ENCODE data around the gene SPINK5. TPM values are rescaled to one million over a fixed set of nuclear protein-coding genes. Genes with fewer than 3 reads are reported as not detected.

Gene SPINK5
- total and polyA plus RNA-seq, 4 donors = 0.10 to 0.42 TPM; not detected in 2

DNA sequence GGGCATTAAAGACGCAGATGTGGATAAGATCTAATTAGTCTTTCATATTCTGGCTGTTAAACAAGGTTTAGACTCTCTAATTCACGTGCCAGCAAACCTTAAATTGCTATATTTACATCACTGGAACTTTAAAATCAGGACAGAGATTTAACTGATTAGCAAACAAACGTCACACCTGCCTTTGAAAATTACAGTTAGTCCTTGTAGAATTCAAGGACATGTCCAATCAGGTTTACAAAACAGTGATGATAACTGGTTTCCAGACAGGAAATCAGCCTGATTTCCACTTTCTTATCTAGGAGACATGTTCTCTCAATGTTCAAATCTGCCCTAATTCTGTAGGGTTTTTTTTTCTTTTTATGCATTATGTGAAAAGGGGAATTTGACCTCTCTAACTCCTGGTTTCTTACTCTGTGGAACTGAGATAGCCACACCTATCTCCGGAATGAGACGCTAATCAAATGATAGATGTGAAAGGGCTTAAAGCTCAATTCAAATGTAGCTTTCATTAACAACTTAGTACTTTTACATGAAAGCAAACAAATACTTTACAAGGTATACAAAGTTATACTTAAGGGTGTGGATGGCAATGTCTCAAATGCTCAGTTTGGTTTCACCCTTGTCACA lies 26.5 kb downstream of the SPINK5 start:
- H3K36me3 ChIP-seq (ENCODE audit: control insufficient read depth in 4 of 4, insufficient read depth in 3 of 4, low read depth in 1 of 4, low read length in 3 of 4) = no peaks in the 10 kb centered on the region
- no peaks in the 10 kb centered on the region for H3K9me3 ChIP-seq (ENCODE audit: control insufficient read depth in 4 of 4, low read length in 3 of 4)
- peaks cover 0 to 3% (median 0%) of the 10 kb centered on the region in 4 donors for H3K27me3 ChIP-seq (ENCODE audit: control insufficient read depth in 4 of 4, insufficient read depth in 4 of 4, low read length in 3 of 4)
- no peak overlapping the region for H3K27ac ChIP-seq (ENCODE audit: low read depth in 1 of 2, low read length in 2 of 2)
- H3K4me1 ChIP-seq (ENCODE audit: control insufficient read depth in 4 of 4, insufficient read depth in 4 of 4, low read length in 3 of 4) = peaks cover 0 to 4% (median 2%) of the 10 kb centered on the region in 4 donors
- WGBS = 26% methylated on average over 5 of the region's 5 CpGs
- H3K9ac ChIP-seq (ENCODE audit: low read depth in 1 of 2, low read length in 2 of 2) = no peak overlapping the region
- no peak for DNase-seq (ENCODE audit: low spot score)
- H3K4me3 ChIP-seq (ENCODE audit: low read depth in 1 of 3, low read length in 3 of 3) = no peak overlapping the region
- TF ChIP-seq SP1 (IDR thresholded peaks at IDR 0.05) (no peak), YY1 (IDR thresholded peaks at IDR 0.05) (no peak)

DNA sequence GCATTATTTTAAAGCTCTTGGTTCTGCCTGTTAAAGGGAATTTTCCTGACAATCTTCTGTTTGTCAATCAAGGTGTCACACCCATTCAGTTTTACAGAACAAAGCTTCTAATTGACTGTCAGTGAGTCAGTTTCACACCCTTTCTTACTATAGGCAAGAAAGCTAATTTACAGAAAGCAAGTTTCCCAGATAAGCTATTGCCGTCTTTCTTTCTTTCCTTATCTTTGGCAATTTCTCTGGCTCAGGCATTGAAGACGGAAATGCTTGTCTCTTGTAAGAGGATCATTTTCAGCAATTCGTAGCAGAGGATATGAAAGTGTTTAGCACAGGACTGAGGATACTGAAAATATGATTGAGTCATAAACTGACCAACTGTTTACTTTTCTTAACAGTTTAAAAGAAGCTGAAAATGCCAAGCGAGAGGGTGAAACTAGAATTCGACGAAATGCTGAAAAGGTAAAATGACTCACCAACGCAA lies 27.0 kb downstream of the SPINK5 start:
- Histone ChIP-seq H3K4me3 (ENCODE audit: low read depth in 1 of 3, low read length in 3 of 3) (no peak overlapping the region), H3K27me3 (ENCODE audit: control insufficient read depth in 4 of 4, insufficient read depth in 4 of 4, low read length in 3 of 4) (peaks cover 0 to 3% (median 0%) of the 10 kb centered on the region in 4 donors), H3K27ac (ENCODE audit: low read depth in 1 of 2, low read length in 2 of 2) (no peak overlapping the region), H3K36me3 (ENCODE audit: control insufficient read depth in 4 of 4, insufficient read depth in 3 of 4, low read depth in 1 of 4, low read length in 3 of 4) (no peaks in the 10 kb centered on the region), H3K9ac (ENCODE audit: low read depth in 1 of 2, low read length in 2 of 2) (no peak overlapping the region), H3K4me1 (ENCODE audit: control insufficient read depth in 4 of 4, insufficient read depth in 4 of 4, low read length in 3 of 4) (peaks cover 0 to 4% (median 2%) of the 10 kb centered on the region in 4 donors), H3K9me3 (ENCODE audit: control insufficient read depth in 4 of 4, low read length in 3 of 4) (no peaks in the 10 kb centered on the region)
- DNase-seq (ENCODE audit: low spot score) = no peak
- TF ChIP-seq NR2F2 (IDR thresholded peaks at IDR 0.05) (no peak), GABPA (IDR thresholded peaks at IDR 0.05 in 1 of 2, conservative IDR thresholded peaks at IDR 0.05 in 1 of 2) (no peak), HNF4A (conservative IDR thresholded peaks at IDR 0.05) (no peak), TAF1 (conservative IDR thresholded peaks at IDR 0.05) (no peak)
- WGBS = 68% methylated on average over 7 of the region's 7 CpGs

DNA sequence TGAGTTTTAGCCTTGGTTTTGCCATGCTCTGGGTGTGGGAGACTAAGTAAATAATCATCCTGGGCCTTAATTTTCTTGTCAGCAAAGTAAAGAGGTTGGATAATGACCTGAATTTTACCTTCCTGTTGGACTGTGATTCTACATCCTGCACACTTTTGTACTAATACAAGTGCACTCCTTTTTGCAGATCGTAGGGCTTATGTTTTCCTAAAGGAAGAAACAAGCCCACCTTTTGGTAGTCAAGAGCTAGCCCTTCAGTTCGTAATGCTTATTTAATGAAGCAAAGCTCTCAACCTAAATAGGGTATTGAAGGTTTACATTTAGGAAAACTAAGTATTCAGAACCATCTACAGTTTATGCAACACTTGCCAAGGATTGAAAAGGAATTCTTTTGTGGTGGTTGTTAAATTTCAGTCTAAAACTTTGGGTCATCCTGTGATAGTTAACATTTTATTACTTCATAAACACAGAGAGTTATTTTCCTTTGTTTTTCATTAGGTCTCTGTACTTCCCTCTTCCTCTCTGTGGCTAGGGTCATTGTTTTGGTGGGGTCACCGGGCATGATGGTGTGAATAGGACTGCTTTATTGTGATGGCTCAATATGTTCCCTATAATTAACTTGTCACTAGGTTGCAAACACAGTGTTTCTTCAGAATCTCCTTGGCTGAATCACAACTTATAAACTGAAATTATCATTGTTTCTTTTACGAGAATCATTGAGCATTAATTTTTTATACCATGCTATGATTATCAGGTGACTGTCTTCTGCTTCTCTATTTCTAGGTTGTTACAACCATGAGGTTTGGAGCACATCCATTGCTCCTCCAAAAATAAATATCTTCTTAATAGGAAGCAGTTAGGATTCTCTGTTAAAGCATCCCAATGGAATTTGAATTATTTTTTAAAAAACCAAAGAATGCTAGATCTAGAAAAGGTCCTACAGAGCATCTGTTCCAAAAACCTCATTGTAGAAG lies 28.5 kb downstream of the SPINK5 start:
- whole genome bisulfite sequencing = 85% methylated on average over 4 of the region's 4 CpGs
- Histone ChIP-seq H3K27me3 (ENCODE audit: control insufficient read depth in 4 of 4, insufficient read depth in 4 of 4, low read length in 3 of 4) (peaks cover 0 to 3% (median 0%) of the 10 kb centered on the region in 4 donors), H3K9me3 (ENCODE audit: control insufficient read depth in 4 of 4, low read length in 3 of 4) (no peaks in the 10 kb centered on the region), H3K4me1 (ENCODE audit: control insufficient read depth in 4 of 4, insufficient read depth in 4 of 4, low read length in 3 of 4) (peaks cover 0 to 4% (median 2%) of the 10 kb centered on the region in 4 donors), H3K36me3 (ENCODE audit: control insufficient read depth in 4 of 4, insufficient read depth in 3 of 4, low read depth in 1 of 4, low read length in 3 of 4) (no peaks in the 10 kb centered on the region), H3K4me3 (ENCODE audit: low read depth in 1 of 3, low read length in 3 of 3) (no peak overlapping the region), H3K27ac (ENCODE audit: low read depth in 1 of 2, low read length in 2 of 2) (no peak overlapping the region), H3K9ac (ENCODE audit: low read depth in 1 of 2, low read length in 2 of 2) (no peak overlapping the region)
- TF ChIP-seq, protein P1, sequence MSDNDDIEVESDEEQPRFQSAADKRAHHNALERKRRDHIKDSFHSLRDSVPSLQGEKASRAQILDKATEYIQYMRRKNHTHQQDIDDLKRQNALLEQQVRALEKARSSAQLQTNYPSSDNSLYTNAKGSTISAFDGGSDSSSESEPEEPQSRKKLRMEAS (IDR thresholded peaks at IDR 0.05) = no peak
- TF ChIP-seq, protein P2, sequence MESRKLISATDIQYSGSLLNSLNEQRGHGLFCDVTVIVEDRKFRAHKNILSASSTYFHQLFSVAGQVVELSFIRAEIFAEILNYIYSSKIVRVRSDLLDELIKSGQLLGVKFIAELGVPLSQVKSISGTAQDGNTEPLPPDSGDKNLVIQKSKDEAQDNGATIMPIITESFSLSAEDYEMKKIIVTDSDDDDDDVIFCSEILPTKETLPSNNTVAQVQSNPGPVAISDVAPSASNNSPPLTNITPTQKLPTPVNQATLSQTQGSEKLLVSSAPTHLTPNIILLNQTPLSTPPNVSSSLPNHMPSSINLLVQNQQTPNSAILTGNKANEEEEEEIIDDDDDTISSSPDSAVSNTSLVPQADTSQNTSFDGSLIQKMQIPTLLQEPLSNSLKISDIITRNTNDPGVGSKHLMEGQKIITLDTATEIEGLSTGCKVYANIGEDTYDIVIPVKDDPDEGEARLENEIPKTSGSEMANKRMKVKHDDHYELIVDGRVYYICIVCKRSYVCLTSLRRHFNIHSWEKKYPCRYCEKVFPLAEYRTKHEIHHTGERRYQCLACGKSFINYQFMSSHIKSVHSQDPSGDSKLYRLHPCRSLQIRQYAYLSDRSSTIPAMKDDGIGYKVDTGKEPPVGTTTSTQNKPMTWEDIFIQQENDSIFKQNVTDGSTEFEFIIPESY (IDR thresholded peaks at IDR 0.05) = no peak
- TF ChIP-seq, protein P3, sequence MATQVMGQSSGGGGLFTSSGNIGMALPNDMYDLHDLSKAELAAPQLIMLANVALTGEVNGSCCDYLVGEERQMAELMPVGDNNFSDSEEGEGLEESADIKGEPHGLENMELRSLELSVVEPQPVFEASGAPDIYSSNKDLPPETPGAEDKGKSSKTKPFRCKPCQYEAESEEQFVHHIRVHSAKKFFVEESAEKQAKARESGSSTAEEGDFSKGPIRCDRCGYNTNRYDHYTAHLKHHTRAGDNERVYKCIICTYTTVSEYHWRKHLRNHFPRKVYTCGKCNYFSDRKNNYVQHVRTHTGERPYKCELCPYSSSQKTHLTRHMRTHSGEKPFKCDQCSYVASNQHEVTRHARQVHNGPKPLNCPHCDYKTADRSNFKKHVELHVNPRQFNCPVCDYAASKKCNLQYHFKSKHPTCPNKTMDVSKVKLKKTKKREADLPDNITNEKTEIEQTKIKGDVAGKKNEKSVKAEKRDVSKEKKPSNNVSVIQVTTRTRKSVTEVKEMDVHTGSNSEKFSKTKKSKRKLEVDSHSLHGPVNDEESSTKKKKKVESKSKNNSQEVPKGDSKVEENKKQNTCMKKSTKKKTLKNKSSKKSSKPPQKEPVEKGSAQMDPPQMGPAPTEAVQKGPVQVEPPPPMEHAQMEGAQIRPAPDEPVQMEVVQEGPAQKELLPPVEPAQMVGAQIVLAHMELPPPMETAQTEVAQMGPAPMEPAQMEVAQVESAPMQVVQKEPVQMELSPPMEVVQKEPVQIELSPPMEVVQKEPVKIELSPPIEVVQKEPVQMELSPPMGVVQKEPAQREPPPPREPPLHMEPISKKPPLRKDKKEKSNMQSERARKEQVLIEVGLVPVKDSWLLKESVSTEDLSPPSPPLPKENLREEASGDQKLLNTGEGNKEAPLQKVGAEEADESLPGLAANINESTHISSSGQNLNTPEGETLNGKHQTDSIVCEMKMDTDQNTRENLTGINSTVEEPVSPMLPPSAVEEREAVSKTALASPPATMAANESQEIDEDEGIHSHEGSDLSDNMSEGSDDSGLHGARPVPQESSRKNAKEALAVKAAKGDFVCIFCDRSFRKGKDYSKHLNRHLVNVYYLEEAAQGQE (IDR thresholded peaks at IDR 0.05) = no peak
- TF ChIP-seq YY1 (IDR thresholded peaks at IDR 0.05) (no peak), EGR1 (IDR thresholded peaks at IDR 0.05; ENCODE audit: low read depth in 2 of 2) (no peak), GABPA (IDR thresholded peaks at IDR 0.05 in 1 of 2, conservative IDR thresholded peaks at IDR 0.05 in 1 of 2) (no peak)
- TF ChIP-seq, protein P4, sequence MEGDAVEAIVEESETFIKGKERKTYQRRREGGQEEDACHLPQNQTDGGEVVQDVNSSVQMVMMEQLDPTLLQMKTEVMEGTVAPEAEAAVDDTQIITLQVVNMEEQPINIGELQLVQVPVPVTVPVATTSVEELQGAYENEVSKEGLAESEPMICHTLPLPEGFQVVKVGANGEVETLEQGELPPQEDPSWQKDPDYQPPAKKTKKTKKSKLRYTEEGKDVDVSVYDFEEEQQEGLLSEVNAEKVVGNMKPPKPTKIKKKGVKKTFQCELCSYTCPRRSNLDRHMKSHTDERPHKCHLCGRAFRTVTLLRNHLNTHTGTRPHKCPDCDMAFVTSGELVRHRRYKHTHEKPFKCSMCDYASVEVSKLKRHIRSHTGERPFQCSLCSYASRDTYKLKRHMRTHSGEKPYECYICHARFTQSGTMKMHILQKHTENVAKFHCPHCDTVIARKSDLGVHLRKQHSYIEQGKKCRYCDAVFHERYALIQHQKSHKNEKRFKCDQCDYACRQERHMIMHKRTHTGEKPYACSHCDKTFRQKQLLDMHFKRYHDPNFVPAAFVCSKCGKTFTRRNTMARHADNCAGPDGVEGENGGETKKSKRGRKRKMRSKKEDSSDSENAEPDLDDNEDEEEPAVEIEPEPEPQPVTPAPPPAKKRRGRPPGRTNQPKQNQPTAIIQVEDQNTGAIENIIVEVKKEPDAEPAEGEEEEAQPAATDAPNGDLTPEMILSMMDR (IDR thresholded peaks at IDR 0.05; ENCODE audit: low read depth, low read length, missing input control) = no peak
- no peak for DNase-seq (ENCODE audit: low spot score)
